Trophoblast cell (in vitro differentiated cells and primary cell): ENCODE measurements around the gene VPS11.
"Not testable (repeated sequence)": the region's sequence is repeated elsewhere in the genome, so short reads cannot be mapped to it uniquely, and the experiment has no call there.

Experiments
- DNase-seq, 2 donors: peaks; one replicate each; pipeline ENCODE4 v3.0.0-alpha.2; 2016
- H2AFZ ChIP-seq: 2 replicates; pipeline ENCODE4 v1.6.1; 2013; ENCODE audit warnings: low read length, moderate library complexity, mild to moderate bottlenecking; ENCODE audit not compliant: insufficient read depth, poor library complexity
- H2AK5ac ChIP-seq: 2 replicates; pipeline ENCODE4 v1.6.1; 2013; ENCODE audit warnings: mild to moderate bottlenecking, low read length
- H2BK120ac ChIP-seq: 2 replicates; pipeline ENCODE4 v1.6.1; 2013; ENCODE audit warnings: low read length, mild to moderate bottlenecking, moderate library complexity; ENCODE audit not compliant: insufficient read depth, poor library complexity
- H2BK12ac ChIP-seq: 2 replicates; pipeline ENCODE4 v1.6.1; 2013; ENCODE audit warnings: mild to moderate bottlenecking, low read length, moderate library complexity
- H2BK5ac ChIP-seq: 2 replicates; pipeline ENCODE4 v1.6.1; 2013; ENCODE audit warnings: low read length, low read depth, moderate library complexity, mild to moderate bottlenecking; ENCODE audit not compliant: poor library complexity
- H3K14ac ChIP-seq: 2 replicates; pipeline ENCODE4 v1.6.1; 2013; ENCODE audit warnings: mild to moderate bottlenecking, low read length
- H3K18ac ChIP-seq: 2 replicates; pipeline ENCODE4 v1.6.1; 2013; ENCODE audit warnings: mild to moderate bottlenecking, low read length
- H3K23ac ChIP-seq: 2 replicates; pipeline ENCODE4 v1.6.1; 2013; ENCODE audit warnings: low read length
- H3K27ac ChIP-seq: 2 replicates; pipeline ENCODE4 v1.5.1; 2013; ENCODE audit warnings: low read depth, mild to moderate bottlenecking, inconsistent platforms, low read length, moderate library complexity
- H3K27me3 ChIP-seq: 2 replicates; pipeline ENCODE4 v1.6.1; 2013; ENCODE audit warnings: inconsistent platforms, mild to moderate bottlenecking, low read length, moderate library complexity; ENCODE audit not compliant: insufficient read depth
- H3K36me3 ChIP-seq, 2 experiments: 1 replicate in 1 of 2; 2 replicates in 1 of 2; pipeline ENCODE4 v1.6.1; 2013; ENCODE audit warnings: low read length in 2 of 2, mild to moderate bottlenecking in 2 of 2, moderate library complexity in 1 of 2; ENCODE audit not compliant: insufficient read depth in 2 of 2, control insufficient read depth in 1 of 2
- H3K4ac ChIP-seq: 2 replicates; pipeline ENCODE4 v1.6.1; 2013; ENCODE audit warnings: low read depth, mild to moderate bottlenecking, low read length, moderate library complexity
- H3K4me1 ChIP-seq, 2 experiments: 1 replicate in 1 of 2; 2 replicates in 1 of 2; pipeline ENCODE4 v1.6.1; 2013; ENCODE audit warnings: low read length in 2 of 2, mild to moderate bottlenecking in 2 of 2, moderate library complexity in 1 of 2; ENCODE audit not compliant: insufficient read depth in 2 of 2, control insufficient read depth in 1 of 2
- H3K4me2 ChIP-seq: 2 replicates; pipeline ENCODE4 v1.6.1; 2013; ENCODE audit warnings: inconsistent platforms, mild to moderate bottlenecking, low read length, moderate library complexity
- H3K4me3 ChIP-seq: 2 replicates; pipeline ENCODE4 v1.5.1; 2013; ENCODE audit warnings: mild to moderate bottlenecking, low read depth, low read length, inconsistent platforms
- H3K79me1 ChIP-seq: one replicate; pipeline ENCODE4 v1.6.1; 2013; ENCODE audit warnings: low read length
- H3K79me2 ChIP-seq: 2 replicates; pipeline ENCODE4 v1.6.1; 2013; ENCODE audit warnings: low read length, mild to moderate bottlenecking; ENCODE audit not compliant: control insufficient read depth, insufficient read depth, poor library complexity
- H3K9ac ChIP-seq: 2 replicates; pipeline ENCODE4 v1.6.1; 2013; ENCODE audit warnings: mild to moderate bottlenecking, low read length
- H3K9me3 ChIP-seq: 2 replicates; pipeline ENCODE4 v1.6.1; 2013; ENCODE audit warnings: low read depth, mild to moderate bottlenecking, control low read depth, inconsistent platforms, low read length; ENCODE audit not compliant: insufficient read depth
- H4K12ac ChIP-seq: 2 replicates; pipeline ENCODE4 v1.6.1; 2013; ENCODE audit warnings: low read depth, mild to moderate bottlenecking, low read length, moderate library complexity
- H4K8ac ChIP-seq: 2 replicates; pipeline ENCODE4 v1.6.1; 2013; ENCODE audit warnings: low read depth, mild to moderate bottlenecking, low read length, moderate library complexity
- H4K91ac ChIP-seq: one replicate; pipeline ENCODE4 v1.6.1; 2013; ENCODE audit warnings: low read depth, mild to moderate bottlenecking, low read length, moderate library complexity
- whole genome bisulfite sequencing: extraction: QIAGEN DNeasy Blood & Tissue Kit; methylation state at CpG from one replicate; pipeline ENCODE4 v1.1.7; 2013; ENCODE audit warnings: missing lambda C conversion rate; ENCODE audit not compliant: insufficient read length, insufficient coverage; ENCODE audit errors: extremely low coverage; 5-methylcytosine and 5-hydroxymethylcytosine counted together

Gene VPS11

GRCh38 chr11:119100994-119101758 lies 33.6 kb downstream of the VPS11 start:
- Histone ChIP-seq H3K36me3 (peaks cover 7 to 19% of the 10 kb centered on the region in 2 experiments), H3K4ac (peak overlapping the region; percentile 26), H3K4me3 (peak overlapping the region; percentile 84), H4K91ac (peak overlapping the region; percentile 50), H3K27ac (peak overlapping the region; percentile 70), H3K27me3 (no peaks in the 10 kb centered on the region), H2BK5ac (no peak overlapping the region), H3K79me1 (peaks cover 9% of the 10 kb centered on the region), H3K18ac (peak overlapping the region; percentile 11), H3K79me2 (peaks cover 12% of the 10 kb centered on the region), H2BK12ac (no peak overlapping the region), H2AFZ (peak overlapping the region; percentile 83), H3K14ac (peak overlapping the region; percentile 25), H4K12ac (peak overlapping the region; percentile 54), H2AK5ac (peak overlapping the region; percentile 78), H4K8ac (peak overlapping the region; percentile 97), H3K9me3 (no peaks in the 10 kb centered on the region), H3K23ac (no peak overlapping the region), H3K9ac (peak overlapping the region; percentile 90), H2BK120ac (peak overlapping the region; percentile 23), H3K4me1 (peaks cover 10 to 13% of the 10 kb centered on the region in 2 experiments), H3K4me2 (peak overlapping the region; percentile 75)
- no CpG with 5 or more reads among the region's 29 CpGs for WGBS
- DNase-seq, result no peak

GRCh38 chr11:119101759-119102423 lies 34.3 kb downstream of the VPS11 start, which contains the start of gene DPAGT1:
TSS of gene DPAGT1 (minus strand) at chr11:119101853. CDS start at chr11:119101655, 198 bp downstream.
- Histone ChIP-seq H3K18ac (peak within 1 kb of the TSS; percentile 62), H2BK12ac (peak within 1 kb of the TSS; percentile 44), H4K91ac (peak within 1 kb of the TSS; percentile 69), H3K79me1 (peaks cover 12% of the 10 kb centered on the region), H4K8ac (peak within 1 kb of the TSS; percentile 97), H3K4ac (peak within 1 kb of the TSS; percentile 26), H4K12ac (peak within 1 kb of the TSS; percentile 88), H3K9ac (peak within 1 kb of the TSS; percentile 90), H2BK5ac (peak within 1 kb of the TSS; percentile 76), H3K23ac (no peak within 1 kb of the TSS), H3K4me1 (peaks cover 16 to 20% of the 10 kb centered on the region in 2 experiments), H2AFZ (peak within 1 kb of the TSS; percentile 83), H3K27me3 (no peaks in the 10 kb centered on the region), H3K79me2 (peaks cover 12% of the 10 kb centered on the region), H3K14ac (peak within 1 kb of the TSS; percentile 86), H3K36me3 (peaks cover 6 to 14% of the 10 kb centered on the region in 2 experiments), H2BK120ac (peak within 1 kb of the TSS; percentile 67), H3K4me2 (peak within 1 kb of the TSS; percentile 75), H3K9me3 (no peaks in the 10 kb centered on the region), H3K4me3 (peak within 1 kb of the TSS; percentile 84), H2AK5ac (peak within 1 kb of the TSS; percentile 78), H3K27ac (peak within 1 kb of the TSS; percentile 70)
- WGBS, result no CpG with 5 or more reads among the region's 32 CpGs
- peak; percentile 96 to 97 for DNase-seq

- not testable (repeated sequence) for H3K4me2 ChIP-seq
These were observed 35.6 kb downstream of the VPS11 start for GRCh38 chr11:119103161-119103664.

DNA sequence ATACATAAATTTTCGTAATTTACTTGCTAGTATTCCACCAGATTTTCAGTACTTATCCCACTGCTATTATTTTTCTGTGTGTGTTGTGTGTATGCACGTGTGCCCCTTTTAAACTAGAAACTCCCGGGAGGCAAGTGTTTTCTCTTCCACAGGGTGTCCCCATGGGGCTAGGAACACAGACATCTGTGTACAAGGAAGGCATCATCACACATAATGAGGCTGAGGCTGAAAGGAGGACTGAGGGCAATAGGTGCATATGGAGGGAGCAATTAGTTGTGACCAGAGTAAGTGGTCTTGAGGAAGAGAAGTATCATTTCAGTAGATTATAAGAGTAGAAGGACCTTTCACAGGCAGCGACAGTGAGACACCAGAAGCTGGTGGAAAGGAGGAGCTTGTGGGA lies 36.2 kb downstream of the VPS11 start:
- Histone ChIP-seq H3K27me3 (no peaks in the 10 kb centered on the region), H3K9ac (no peak overlapping the region), H2BK5ac (no peak overlapping the region), H2BK12ac (no peak overlapping the region), H3K79me1 (peaks cover 13% of the 10 kb centered on the region), H2AFZ (no peak overlapping the region), H4K12ac (no peak overlapping the region), H3K36me3 (no peaks in the 10 kb centered on the region), H3K14ac (no peak overlapping the region), H2BK120ac (no peak overlapping the region), H3K9me3 (no peaks in the 10 kb centered on the region), H3K23ac (no peak overlapping the region), H3K79me2 (peaks cover 14% of the 10 kb centered on the region), H4K91ac (no peak overlapping the region), H3K27ac (no peak overlapping the region), H3K18ac (no peak overlapping the region), H2AK5ac (no peak overlapping the region), H3K4me2 (no peak overlapping the region), H4K8ac (no peak overlapping the region), H3K4ac (no peak overlapping the region), H3K4me3 (no peak overlapping the region), H3K4me1 (peaks cover 25 to 30% of the 10 kb centered on the region in 2 experiments)
- no CpG with 5 or more reads among the region's 4 CpGs for WGBS
- no peak for DNase-seq

More at GRCh38 chr11:119103161-119103664, 35.6 kb downstream of the VPS11 start:
- H3K14ac ChIP-seq, H3K9ac ChIP-seq, H2AK5ac ChIP-seq, H4K91ac ChIP-seq, H3K27ac ChIP-seq, H3K23ac ChIP-seq, H3K18ac ChIP-seq, H2BK120ac ChIP-seq, H3K9me3 ChIP-seq, H3K4ac ChIP-seq, H2BK5ac ChIP-seq, H3K36me3 ChIP-seq, H3K4me3 ChIP-seq, H2AFZ ChIP-seq, H4K12ac ChIP-seq, H2BK12ac ChIP-seq, H3K27me3 ChIP-seq, DNase-seq: not testable (repeated sequence)
- peaks cover 13% of the 10 kb centered on the region for H3K79me1 ChIP-seq
- H3K79me2 ChIP-seq, result peaks cover 14% of the 10 kb centered on the region
- H4K8ac ChIP-seq, result peak overlapping the region; percentile 37
- H3K4me1 ChIP-seq, result peaks cover 21 to 25% of the 10 kb centered on the region in 2 experiments
- no CpG with 5 or more reads among the region's 18 CpGs for WGBS
